B cell (primary cell): ENCODE measurements around the gene SPATA6L. TPM values are rescaled to one million over a fixed set of nuclear protein-coding genes. Genes with fewer than 3 reads are reported as not detected.

Experiments used
- ATAC-seq: fragments of 200-7000 bp; cut with Tn5 transposase; one replicate; pipeline ENCODE4 v1.10.0; 2021; ENCODE audit warnings: low read depth, mild to moderate bottlenecking, moderate number of reproducible peaks, moderate library complexity
- CTCF ChIA-PET: fragments of 350-600 bp; sonication (Branson Sonifier 250); formaldehyde crosslinking; loops from one replicate; lab custom pipeline; 2021; ENCODE audit warnings: antibody characterized with exemption, inconsistent platforms; lab: Charles Lee
- POLR2A ChIA-PET: fragments of 350-600 bp; sonication (Branson Sonifier 250); formaldehyde crosslinking; loops from one replicate; lab custom pipeline; 2021; ENCODE audit warnings: antibody characterized with exemption; lab: Charles Lee
- DNase-seq: peaks from one replicate; pipeline ENCODE4 v3.0.0; 2013
- H2AFZ ChIP-seq: 2 replicates; pipeline ENCODE4 v1.6.1; 2012; ENCODE audit warnings: mild to moderate bottlenecking, low read depth, low read length; ENCODE audit not compliant: insufficient read depth, poor library complexity, severe bottlenecking
- H3K27ac ChIP-seq, 2 donors: 1 replicate in 1 of 2; 2 replicates in 1 of 2; pipeline ENCODE4 v1.5.1; 2012 to 2013; ENCODE audit warnings: low read length in 2 of 2, mild to moderate bottlenecking in 2 of 2, moderate library complexity in 1 of 2
- H3K27me3 ChIP-seq, 4 experiments: fragments of 200-600 bp in 1 of 4; sonication (generic) in 1 of 4; replicated peaks in 1 of 4; 1 replicate in 2 of 4; 2 replicates in 2 of 4; pipeline versions ENCODE4 v1.6.1 to v1.7.0; 2013 to 2016; ENCODE audit warnings: low read length in 3 of 4, mild to moderate bottlenecking in 2 of 4, mixed read lengths in 1 of 4, moderate library complexity in 1 of 4; ENCODE audit not compliant: insufficient read depth in 4 of 4, control insufficient read depth in 3 of 4; ENCODE audit errors: control extremely low read depth in 1 of 4
- H3K36me3 ChIP-seq, 2 experiments: replicated peaks in 1 of 2; 1 replicate in 1 of 2; 2 replicates in 1 of 2; pipeline versions ENCODE4 v1.6.1 to v1.7.1; 2013; ENCODE audit warnings: low read length in 1 of 2; ENCODE audit not compliant: insufficient read depth in 2 of 2, control insufficient read depth in 1 of 2; ENCODE audit errors: control extremely low read depth in 1 of 2, extremely low read depth in 1 of 2
- H3K4me1 ChIP-seq, 2 donors: fragments of 200-600 bp in 1 of 2; sonication (generic) in 1 of 2; 1 replicate in 1 of 2; 2 replicates in 1 of 2; pipeline versions ENCODE4 v1.5.1 to v1.6.1; 2013 to 2017; ENCODE audit warnings: low read length in 2 of 2; ENCODE audit not compliant: control insufficient read depth in 2 of 2, insufficient read depth in 2 of 2
- H3K4me2 ChIP-seq: replicated peaks from 2 replicates; pipeline ENCODE3; 2012; ENCODE audit warnings: mild to moderate bottlenecking, low read depth, low read length; ENCODE audit not compliant: poor library complexity, severe bottlenecking
- H3K4me3 ChIP-seq, 5 experiments: fragments of 200-600 bp in 1 of 5; sonication (generic) in 1 of 5; 1 replicate in 3 of 5; 2 replicates in 2 of 5; pipeline versions ENCODE4 v1.5.1 to v1.7.0; 2011 to 2016; ENCODE audit warnings: low read length in 4 of 5, mild to moderate bottlenecking in 4 of 5, low read depth in 2 of 5, control low read depth in 1 of 5, moderate library complexity in 1 of 5; ENCODE audit not compliant: insufficient read depth in 1 of 5; ENCODE audit errors: control extremely low read depth in 1 of 5, extremely low read depth in 1 of 5
- H3K79me2 ChIP-seq: fragments of 200-600 bp; sonication (generic); one replicate; pipeline ENCODE4 v1.6.0; 2016; ENCODE audit warnings: low read length; ENCODE audit not compliant: control insufficient read depth, insufficient read depth
- H3K9ac ChIP-seq: fragments of 200-600 bp; sonication (generic); 2 replicates; pipeline ENCODE4 v1.6.1; 2017; ENCODE audit warnings: mild to moderate bottlenecking, low read length, moderate library complexity
- H3K9me3 ChIP-seq, 3 donors: one replicate each; pipeline versions ENCODE4 v1.6.1 to v1.7.1; 2013; ENCODE audit warnings: low read length in 2 of 3; ENCODE audit not compliant: control insufficient read depth in 2 of 3, insufficient read depth in 1 of 3; ENCODE audit errors: control extremely low read depth in 1 of 3
- H4K20me1 ChIP-seq: 2 replicates; pipeline ENCODE4 v1.6.0; 2012; ENCODE audit warnings: mild to moderate bottlenecking, low read length; ENCODE audit not compliant: insufficient read depth, control insufficient read depth, poor library complexity, severe bottlenecking
- H3K27ac Mint-ChIP-seq: one replicate; pipeline ENCODE4 v1.8.0; 2021; ENCODE audit warnings: mixed read lengths
- H3K27me3 Mint-ChIP-seq: one replicate; pipeline ENCODE4 v1.8.0; 2021; ENCODE audit warnings: mixed read lengths
- H3K4me1 Mint-ChIP-seq: one replicate; pipeline ENCODE4 v1.8.0; 2021; ENCODE audit warnings: mixed read lengths
- H3K4me3 Mint-ChIP-seq: one replicate; pipeline ENCODE4 v1.8.0; 2021; ENCODE audit warnings: mixed read lengths
- H3K9me3 Mint-ChIP-seq: one replicate; pipeline ENCODE4 v1.8.0; 2022; ENCODE audit warnings: mixed read lengths; ENCODE audit not compliant: insufficient read depth
- CTCF ChIP-seq: fragments of 200-600 bp; IDR thresholded peaks from one replicate; pipeline ENCODE4 v1.8.0; 2022; ENCODE audit warnings: antibody characterized with exemption, mild to moderate bottlenecking
- EZH2 ChIP-seq: IDR thresholded peaks from 2 replicates; pipeline ENCODE4 v1.6.1; 2012; ENCODE audit warnings: borderline replicate concordance, low read depth, mild to moderate bottlenecking, moderate library complexity, low read length; ENCODE audit not compliant: insufficient read depth, poor library complexity, severe bottlenecking
- WGBS: methylation state at CpG from one replicate; pipeline ENCODE4 v1.1.5; 2013; ENCODE audit warnings: missing lambda C conversion rate; ENCODE audit not compliant: insufficient coverage; 5-methylcytosine and 5-hydroxymethylcytosine counted together
- intact Hi-C: fragments of 100-400 bp; cut with micrococcal nuclease; formaldehyde crosslinking; loops from one replicate; pipeline ENCODE4 v1.10.0; 2022
- polyA plus RNA-seq: library from polyadenylated mRNA; depleted of rRNA; stranded (reverse); fragments of >200 nt; gene quantifications from 2 replicates; pipeline ENCODE4 v1.2.3, GENCODE V29; 2012
- total RNA-seq, 2 donors: library from RNA; stranded (reverse); fragments of 120-200 nt in 1 of 2; gene quantifications; 1 replicate in 1 of 2; 2 replicates in 1 of 2; pipeline versions ENCODE4 v1.2.3 to v1.2.4, GENCODE V29; 2013 to 2022

The SPATA6L gene
- total and polyA plus RNA-seq, 2 donors (not counting 1 experiment from before 2014, with no cell fraction given): 0.09 to 1.2 TPM

- Mint-ChIP-seq H3K9me3 (no peaks in the 10 kb centered on the region), H3K4me3 (no peak overlapping the region), H3K4me1 (no peaks in the 10 kb centered on the region), H3K27me3 (no peaks in the 10 kb centered on the region), H3K27ac (no peak overlapping the region)
- Histone ChIP-seq H3K9ac (no peak overlapping the region), H3K9me3 (no peaks in the 10 kb centered on the region), H3K4me1 (no peaks in the 10 kb centered on the region), H2AFZ (no peak overlapping the region), H3K27me3 (no peaks in the 10 kb centered on the region), H3K36me3 (peaks cover 10 to 12% of the 10 kb centered on the region in 2 experiments), H3K4me2 (no peak overlapping the region), H3K4me3 (no peak overlapping the region), H3K27ac (no peak overlapping the region), H4K20me1 (no peaks in the 10 kb centered on the region), H3K79me2 (no peaks in the 10 kb centered on the region)
- CTCF ChIA-PET: no interaction called here
- 83% methylated on average over 1 of the region's 2 CpGs for WGBS
- POLR2A ChIA-PET: no interaction called here
- intact Hi-C loops: no loop called here
- no peak for DNase-seq
- TF ChIP-seq EZH2 (no peak), CTCF (no peak)
- ATAC-seq: no peak
These were observed 39.7 kb upstream of the SPATA6L start for GRCh38 chr9:4706021-4706420.

GRCh38 chr9:4704129-4704528 is 37.8 kb upstream of the SPATA6L start:
- CTCF ChIA-PET: no interaction called here

More at GRCh38 chr9:4704129-4704528, 37.8 kb upstream of the SPATA6L start:
- no peaks in the 10 kb centered on the region for H3K9me3 Mint-ChIP-seq
- Histone ChIP-seq H3K27ac (no peak overlapping the region), H3K79me2 (no peaks in the 10 kb centered on the region), H4K20me1 (no peaks in the 10 kb centered on the region), H3K4me3 (no peak overlapping the region), H3K36me3 (peaks cover 7 to 14% of the 10 kb centered on the region in 2 experiments), H3K9me3 (no peaks in the 10 kb centered on the region), H2AFZ (no peak overlapping the region), H3K27me3 (no peaks in the 10 kb centered on the region), H3K4me2 (no peak overlapping the region), H3K4me1 (no peaks in the 10 kb centered on the region), H3K9ac (no peak overlapping the region)
- no peaks in the 10 kb centered on the region for H3K4me1 Mint-ChIP-seq
- intact Hi-C loops: no loop called here
- no peaks in the 10 kb centered on the region for H3K27me3 Mint-ChIP-seq
- ATAC-seq (no peak), DNase-seq (no peak)
- WGBS: no CpG with 5 or more reads among the region's 2 CpGs
- no peak overlapping the region for H3K4me3 Mint-ChIP-seq
- no peak overlapping the region for H3K27ac Mint-ChIP-seq
- TF ChIP-seq EZH2 (no peak), CTCF (no peak)
- POLR2A ChIA-PET: no interaction called here
